ENCODE data around the gene CENPX.

- TF ChIP-seq BHLHE40 (IDR thresholded peaks at IDR 0.05; ENCODE audit: borderline replicate concordance) = no peak
- no peak for TF ChIP-seq TARDBP (IDR thresholded peaks at IDR 0.05)
- TF ChIP-seq SP1 (IDR thresholded peaks at IDR 0.05) = no peak
- no peak for TF ChIP-seq LEF1 (IDR thresholded peaks at IDR 0.05; ENCODE audit: borderline replicate concordance)
- no peak for TF ChIP-seq PKNOX1 (IDR thresholded peaks at IDR 0.05)
- TF ChIP-seq ELF4 (IDR thresholded peaks at IDR 0.05) = no peak
- TF ChIP-seq HDGF (IDR thresholded peaks at IDR 0.05; ENCODE audit: borderline replicate concordance) = no peak
- no peak for TF ChIP-seq FOXA1 (IDR thresholded peaks at IDR 0.05)
- no peak for TF ChIP-seq FOXM1 (IDR thresholded peaks at IDR 0.05; ENCODE audit: borderline replicate concordance)
Observed at GRCh38 chr17:81978524-81979298, 44.0 kb downstream of the CENPX start.
